IMR-90 (cell line): Measurements from ENCODE around the gene VTN. TPM values are rescaled to one million over a fixed set of nuclear protein-coding genes. Genes with fewer than 3 reads are reported as not detected.

Experiments
- ATAC-seq: fragments of 200-7000 bp; cut with Tn5 transposase; 2 replicates; pipeline ENCODE4 v1.9.1; 2020; ENCODE audit warnings: low read depth, mild to moderate bottlenecking, moderate library complexity
- BruUV-seq: library from RNA; stranded (reverse); fragments of 400-500 nt; replicated peaks from 2 replicates; lab custom pipeline; 2021; lab: Mats Ljungman, UMichigan
- CTCF ChIA-PET: fragments of 300-600 bp; formaldehyde crosslinking; extraction: SDS; loops from one replicate; lab custom pipeline; 2021; ENCODE audit warnings: antibody characterized with exemption; lab: Yijun Ruan, JAX
- POLR2A ChIA-PET: fragments of 300-600 bp; sonication (Branson Sonifier 250); formaldehyde crosslinking; loops from one replicate; lab custom pipeline; 2022; ENCODE audit warnings: antibody characterized with exemption; ENCODE audit not compliant: unreplicated experiment; lab: Charles Lee
- DNase-seq: peaks from one replicate; pipeline ENCODE4 v3.0.0; 2013
- H2AFZ ChIP-seq: replicated peaks from 2 replicates; pipeline ENCODE3; 2013; ENCODE audit warnings: low read length, mild to moderate bottlenecking; ENCODE audit not compliant: poor library complexity
- H2AK5ac ChIP-seq: 2 replicates; pipeline ENCODE4 v1.6.1; 2013; ENCODE audit warnings: low read depth, low read length, inconsistent platforms
- H2AK9ac ChIP-seq: replicated peaks from 2 replicates; pipeline ENCODE3; 2013; ENCODE audit warnings: mild to moderate bottlenecking, low read depth, low read length, moderate library complexity; ENCODE audit not compliant: poor library complexity
- H2BK120ac ChIP-seq: 2 replicates; pipeline ENCODE4 v1.6.1; 2013; ENCODE audit warnings: low read depth, low read length, inconsistent platforms
- H2BK15ac ChIP-seq: 3 replicates; pipeline ENCODE4 v1.6.1; 2013; ENCODE audit warnings: low read depth, low read length, inconsistent platforms
- H2BK20ac ChIP-seq: 2 replicates; pipeline ENCODE4 v1.6.1; 2013; ENCODE audit warnings: low read depth, mild to moderate bottlenecking, inconsistent platforms, low read length, moderate library complexity
- H2BK5ac ChIP-seq: 2 replicates; pipeline ENCODE4 v1.6.1; 2013; ENCODE audit warnings: mild to moderate bottlenecking, low read depth, low read length, inconsistent platforms; ENCODE audit not compliant: poor library complexity, severe bottlenecking
- H3K14ac ChIP-seq: replicated peaks from 2 replicates; pipeline ENCODE4 v1.6.1; 2013; ENCODE audit warnings: low read depth, low read length, inconsistent platforms
- H3K18ac ChIP-seq: 2 replicates; pipeline ENCODE4 v1.6.1; 2013; ENCODE audit warnings: low read depth, low read length, control low read depth
- H3K23ac ChIP-seq: 2 replicates; pipeline ENCODE4 v1.6.1; 2013; ENCODE audit warnings: low read depth, low read length, inconsistent platforms
- H3K27ac ChIP-seq: 2 replicates; pipeline ENCODE4 v1.5.1; 2013; ENCODE audit warnings: mild to moderate bottlenecking, control low read depth, low read length; ENCODE audit not compliant: insufficient read depth
- H3K27me3 ChIP-seq: 2 replicates; pipeline ENCODE4 v1.6.1; 2013; ENCODE audit warnings: low read length; ENCODE audit not compliant: control insufficient read depth, insufficient read depth
- H3K36me3 ChIP-seq: 2 replicates; pipeline ENCODE4 v1.6.1; 2013; ENCODE audit warnings: low read length, mixed read lengths; ENCODE audit not compliant: control insufficient read depth, insufficient read depth
- H3K4ac ChIP-seq: 2 replicates; pipeline ENCODE4 v1.6.1; 2013; ENCODE audit warnings: low read depth, low read length, inconsistent platforms
- H3K4me1 ChIP-seq: 2 replicates; pipeline ENCODE4 v1.6.1; 2013; ENCODE audit warnings: low read length, mixed read lengths; ENCODE audit not compliant: control insufficient read depth, insufficient read depth
- H3K4me2 ChIP-seq: 2 replicates; pipeline ENCODE4 v1.6.1; 2013; ENCODE audit warnings: low read depth, mild to moderate bottlenecking, control low read depth, low read length, moderate library complexity
- H3K4me3 ChIP-seq: 2 replicates; pipeline ENCODE4 v1.5.1; 2013; ENCODE audit warnings: low read depth, mild to moderate bottlenecking, control low read depth, low read length, moderate library complexity; ENCODE audit not compliant: insufficient read depth
- H3K56ac ChIP-seq: 2 replicates; pipeline ENCODE4 v1.6.1; 2013; ENCODE audit warnings: low read length, inconsistent platforms; ENCODE audit not compliant: insufficient read depth; ENCODE audit errors: extremely low read depth
- H3K79me1 ChIP-seq, 2 experiments: 2 replicates each; pipeline ENCODE4 v1.6.1; 2013; ENCODE audit warnings: low read length in 2 of 2, inconsistent platforms in 1 of 2, low read depth in 1 of 2
- H3K9ac ChIP-seq: 2 replicates; pipeline ENCODE4 v1.6.1; 2013; ENCODE audit warnings: low read depth, low read length, control low read depth
- H3K9me1 ChIP-seq: 2 replicates; pipeline ENCODE4 v1.6.1; 2013; ENCODE audit warnings: low read length, inconsistent platforms; ENCODE audit not compliant: insufficient read depth
- H3K9me3 ChIP-seq: 2 replicates; pipeline ENCODE4 v1.6.1; 2013; ENCODE audit warnings: low read length; ENCODE audit not compliant: control insufficient read depth, insufficient read depth
- H4K20me1 ChIP-seq: 2 replicates; pipeline ENCODE4 v1.6.1; 2013; ENCODE audit warnings: low read length, inconsistent platforms; ENCODE audit not compliant: insufficient read depth
- H4K5ac ChIP-seq: 2 replicates; pipeline ENCODE4 v1.6.1; 2013; ENCODE audit warnings: mild to moderate bottlenecking, low read depth, low read length, control low read depth
- H4K8ac ChIP-seq, 2 experiments: 2 replicates each; pipeline ENCODE4 v1.6.1; 2013; ENCODE audit warnings: low read depth in 2 of 2, low read length in 2 of 2, control low read depth in 1 of 2, inconsistent platforms in 1 of 2
- H4K91ac ChIP-seq: 2 replicates; pipeline ENCODE4 v1.6.1; 2013; ENCODE audit warnings: low read depth, low read length, inconsistent platforms; ENCODE audit not compliant: insufficient read depth
- CHD1 ChIP-seq: IDR thresholded peaks from 2 replicates; pipeline ENCODE4 v1.6.1; 2012; ENCODE audit warnings: low read depth, low read length, improper control_type of control experiment
- CTCF ChIP-seq: conservative IDR thresholded peaks from 2 replicates; pipeline ENCODE4 v1.5.1; 2012; ENCODE audit warnings: mild to moderate bottlenecking, low read depth, low read length, improper control_type of control experiment
- MAFK ChIP-seq: IDR thresholded peaks from 2 replicates; pipeline ENCODE4 v1.6.1; 2012; ENCODE audit warnings: low read depth, low read length, improper control_type of control experiment
- MAZ ChIP-seq: IDR thresholded peaks from 2 replicates; pipeline ENCODE4 v1.6.1; 2012; ENCODE audit warnings: low read depth, mild to moderate bottlenecking, low read length, improper control_type of control experiment, moderate library complexity, borderline replicate concordance
- MXI1 ChIP-seq: IDR thresholded peaks from 2 replicates; pipeline ENCODE4 v1.6.1; 2012; ENCODE audit warnings: low read depth, mild to moderate bottlenecking, low read length, moderate library complexity, borderline replicate concordance
- NFE2L2 ChIP-seq: fragments of 150-350 bp; IDR thresholded peaks from 2 replicates; pipeline ENCODE4 v1.6.1; 2016; ENCODE audit warnings: low read depth, mild to moderate bottlenecking, low read length
- POLR2A ChIP-seq: IDR thresholded peaks from 2 replicates; pipeline ENCODE4 v1.6.1; 2012; ENCODE audit warnings: mild to moderate bottlenecking, low read depth, low read length
- RAD21 ChIP-seq: IDR thresholded peaks from 2 replicates; pipeline ENCODE4 v1.6.1; 2012; ENCODE audit warnings: low read length, improper control_type of control experiment
- RFX5 ChIP-seq: IDR thresholded peaks from 2 replicates; pipeline ENCODE4 v1.8.0; 2012; ENCODE audit warnings: low read depth, mild to moderate bottlenecking, low read length, moderate library complexity
- SMC3 ChIP-seq: fragments of 150-350 bp; IDR thresholded peaks from 2 replicates; pipeline ENCODE4 v1.6.1; 2016; ENCODE audit warnings: low read depth, mild to moderate bottlenecking, antibody characterized with exemption, low read length, moderate library complexity
- WGBS, 2 experiments: methylation state at CpG; one replicate each; pipeline versions ENCODE4 v1.1.5 to v1.1.7; 2013; ENCODE audit warnings: missing lambda C conversion rate in 2 of 2; ENCODE audit not compliant: insufficient read length in 1 of 2; ENCODE audit errors: extremely low coverage in 2 of 2; 5-methylcytosine and 5-hydroxymethylcytosine counted together
- dilution Hi-C: fragments of 300-500 bp; cut with HindIII; formaldehyde crosslinking; loops from one replicate; pipeline ENCODE4 v1.14.3; 2018; ENCODE audit warnings: low sequenced_read_pairs; ENCODE audit not compliant: unreplicated experiment
- in situ Hi-C: fragments of 300-500 bp; cut with MboI; formaldehyde crosslinking; loops from 3 replicates; pipeline ENCODE4 v1.14.3; 2019; ENCODE audit warnings: low sequenced_read_pairs, inconsistent platforms, mixed read lengths
- intact Hi-C: fragments of 100-400 bp; cut with micrococcal nuclease; formaldehyde crosslinking; loops from 2 replicates; pipeline ENCODE4 v1.10.0; 2022
- polyA plus RNA-seq, 3 experiments: library from polyadenylated mRNA; depleted of rRNA; stranded (reverse); fragments of >200 nt; gene quantifications; 2 replicates each; pipeline ENCODE4 v1.2.3, GENCODE V29; 2012; ENCODE audit warnings: low replicate concordance in 1 of 3
- total RNA-seq: library from RNA; depleted of rRNA; stranded (reverse); fragments of >200 nt; gene quantifications from 2 replicates; pipeline ENCODE4 v1.2.3, GENCODE V29; 2012
- TF ChIP-seq, protein P1 (sequence below): fragments of 150-350 bp; IDR thresholded peaks from 2 replicates; pipeline ENCODE4 v1.6.1; 2016; ENCODE audit warnings: low read depth, mild to moderate bottlenecking, low read length, moderate library complexity, borderline replicate concordance

VTN gene
- total and polyA plus RNA-seq, 2 of the 4 experiments (the other 2 are of a cell fraction), result 0.18 to 1.0 TPM

DNA sequence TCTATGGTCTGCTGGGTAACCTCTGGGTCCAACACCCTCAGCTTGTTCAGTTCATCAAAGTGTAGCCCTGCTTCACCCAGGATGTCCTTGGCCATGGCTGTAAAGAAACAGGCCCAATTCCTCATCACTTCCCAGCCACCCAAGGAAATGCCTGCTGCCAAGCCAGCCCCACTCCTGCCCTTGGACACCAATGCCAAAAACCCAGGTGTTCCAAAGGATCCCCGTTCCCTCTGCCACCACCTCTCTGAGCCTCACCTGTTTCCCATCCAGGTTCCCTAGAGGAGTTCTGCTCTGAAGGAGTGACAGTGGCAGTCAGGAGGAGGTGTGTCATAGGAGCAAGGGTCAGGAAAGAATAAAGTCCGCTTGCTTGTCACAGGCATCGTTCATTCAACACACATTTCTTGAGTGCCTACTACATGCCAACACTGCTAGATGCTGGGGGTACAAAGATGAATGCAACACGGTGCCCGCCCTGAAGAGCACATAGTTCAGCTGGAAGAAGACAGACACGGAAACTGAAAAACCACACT, 38.2 kb downstream of the VTN start:
- Histone ChIP-seq H3K79me1 (peaks cover 36 to 73% of the 10 kb centered on the region in 2 experiments), H3K56ac (no peak overlapping the region), H2BK15ac (no peak overlapping the region), H4K20me1 (peaks cover 22% of the 10 kb centered on the region; the same call in 1 of the 2 replicates), H3K14ac (no peak overlapping the region), H3K18ac (no peak overlapping the region), H2BK20ac (no peak overlapping the region), H3K36me3 (peaks cover 32% of the 10 kb centered on the region), H2BK120ac (no peak overlapping the region), H2AK9ac (no peak overlapping the region), H4K91ac (no peak overlapping the region), H3K27me3 (no peaks in the 10 kb centered on the region), H3K23ac (no peak overlapping the region), H3K27ac (no peak overlapping the region), H3K9me3 (no peaks in the 10 kb centered on the region), H2AK5ac (no peak overlapping the region; the same call in 1 of the 2 replicates), H4K5ac (no peak overlapping the region), H4K8ac (no peak overlapping the region), H3K9ac (no peak overlapping the region), H3K4me1 (peaks cover 15% of the 10 kb centered on the region), H3K4ac (no peak overlapping the region), H3K4me2 (no peak overlapping the region), H3K9me1 (peaks cover 10% of the 10 kb centered on the region), H3K4me3 (no peak overlapping the region), H2AFZ (no peak overlapping the region), H2BK5ac (no peak overlapping the region)
- dilution Hi-C loops, result no loop called here
- no peak for TF ChIP-seq MXI1
- no peak for TF ChIP-seq NFE2L2
- TF ChIP-seq POLR2A, result no peak
- no peak for TF ChIP-seq CTCF
- TF ChIP-seq MAFK, result no peak
- TF ChIP-seq SMC3, result no peak
- no peak for TF ChIP-seq CHD1
- TF ChIP-seq, protein P1, sequence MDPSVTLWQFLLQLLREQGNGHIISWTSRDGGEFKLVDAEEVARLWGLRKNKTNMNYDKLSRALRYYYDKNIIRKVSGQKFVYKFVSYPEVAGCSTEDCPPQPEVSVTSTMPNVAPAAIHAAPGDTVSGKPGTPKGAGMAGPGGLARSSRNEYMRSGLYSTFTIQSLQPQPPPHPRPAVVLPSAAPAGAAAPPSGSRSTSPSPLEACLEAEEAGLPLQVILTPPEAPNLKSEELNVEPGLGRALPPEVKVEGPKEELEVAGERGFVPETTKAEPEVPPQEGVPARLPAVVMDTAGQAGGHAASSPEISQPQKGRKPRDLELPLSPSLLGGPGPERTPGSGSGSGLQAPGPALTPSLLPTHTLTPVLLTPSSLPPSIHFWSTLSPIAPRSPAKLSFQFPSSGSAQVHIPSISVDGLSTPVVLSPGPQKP, result no peak
- TF ChIP-seq RAD21, result no peak
- no peak for TF ChIP-seq RFX5
- TF ChIP-seq MAZ, result no peak
- no peak for ATAC-seq
- in situ Hi-C loops, result loop anchor here (25.0 kb wide), 1 partner anchor 795 kb away; no protein-coding TSS in a partner anchor
- intact Hi-C loops, result loop anchor here (5.0 to 10.0 kb wide), 2 partner anchors 80 to 287 kb away; partner anchors contain the start of gene NLK
- ChIA-PET CTCF (interaction anchor here (0.6 kb wide), 1 partner anchor 81 kb away, joined by 3 read pairs; no protein-coding TSS in a partner anchor), POLR2A (no interaction called here)
- no peak for DNase-seq
- 100% methylated on average over 2 of the region's 6 CpGs; no CpG with 5 or more reads in 1 of the 2 experiments for WGBS, 2 experiments
- no TSS peak for BruUV-seq
